Measurements from ENCODE around the gene OCA2.
"Not testable (repeated sequence)": the region's sequence is repeated elsewhere in the genome, so short reads cannot be mapped to it uniquely, and the experiment has no call there.

OCA2 gene

DNA sequence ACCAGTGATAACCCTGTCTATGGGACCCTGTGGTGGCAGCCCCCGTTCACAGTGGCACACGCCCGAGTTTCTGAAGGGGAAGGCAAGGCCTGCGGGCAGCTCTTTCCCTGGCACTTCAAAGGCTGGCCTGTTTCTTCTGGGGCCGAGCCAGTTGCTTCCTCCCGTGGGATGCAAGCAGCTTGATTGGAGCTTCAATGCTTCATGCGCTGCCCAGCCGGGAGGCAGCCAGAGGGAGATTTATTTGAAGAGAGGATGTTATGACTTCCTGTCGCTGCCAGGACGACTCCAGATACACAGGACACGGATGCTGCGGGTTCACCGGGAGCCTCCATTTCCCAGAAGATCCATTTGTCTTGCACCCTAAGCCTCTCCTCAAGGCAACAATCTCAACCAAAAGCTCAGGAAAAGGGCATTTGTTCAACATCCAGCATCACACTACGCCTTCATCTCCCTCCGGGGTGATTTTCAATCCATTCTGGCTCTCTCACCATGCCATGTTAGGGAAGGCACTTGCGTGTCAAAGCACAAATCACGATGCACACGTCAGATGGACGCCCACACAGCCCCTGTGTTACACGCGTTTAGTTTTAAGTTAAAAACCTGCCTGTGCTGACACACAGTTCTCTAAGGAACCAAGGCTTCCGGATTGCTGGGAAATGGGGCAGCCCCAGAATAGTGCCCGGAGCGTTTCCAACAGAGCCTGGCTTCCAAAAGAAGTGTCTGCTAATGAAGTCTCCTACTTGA, 330.2 kb downstream of the OCA2 start:
- in situ Hi-C loops (cut with HindIII; ENCODE audit: low sequenced_read_pairs), result no loop called here
- DNase-seq (ENCODE audit: low read depth, low spot score), result no peak
- TF ChIP-seq, protein P1, sequence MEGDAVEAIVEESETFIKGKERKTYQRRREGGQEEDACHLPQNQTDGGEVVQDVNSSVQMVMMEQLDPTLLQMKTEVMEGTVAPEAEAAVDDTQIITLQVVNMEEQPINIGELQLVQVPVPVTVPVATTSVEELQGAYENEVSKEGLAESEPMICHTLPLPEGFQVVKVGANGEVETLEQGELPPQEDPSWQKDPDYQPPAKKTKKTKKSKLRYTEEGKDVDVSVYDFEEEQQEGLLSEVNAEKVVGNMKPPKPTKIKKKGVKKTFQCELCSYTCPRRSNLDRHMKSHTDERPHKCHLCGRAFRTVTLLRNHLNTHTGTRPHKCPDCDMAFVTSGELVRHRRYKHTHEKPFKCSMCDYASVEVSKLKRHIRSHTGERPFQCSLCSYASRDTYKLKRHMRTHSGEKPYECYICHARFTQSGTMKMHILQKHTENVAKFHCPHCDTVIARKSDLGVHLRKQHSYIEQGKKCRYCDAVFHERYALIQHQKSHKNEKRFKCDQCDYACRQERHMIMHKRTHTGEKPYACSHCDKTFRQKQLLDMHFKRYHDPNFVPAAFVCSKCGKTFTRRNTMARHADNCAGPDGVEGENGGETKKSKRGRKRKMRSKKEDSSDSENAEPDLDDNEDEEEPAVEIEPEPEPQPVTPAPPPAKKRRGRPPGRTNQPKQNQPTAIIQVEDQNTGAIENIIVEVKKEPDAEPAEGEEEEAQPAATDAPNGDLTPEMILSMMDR (IDR thresholded peaks at IDR 0.05; ENCODE audit: low read depth, low read length), result no peak
- no peak overlapping the region for H3K4me3 ChIP-seq (ENCODE audit: low read depth, low read length)

DNA sequence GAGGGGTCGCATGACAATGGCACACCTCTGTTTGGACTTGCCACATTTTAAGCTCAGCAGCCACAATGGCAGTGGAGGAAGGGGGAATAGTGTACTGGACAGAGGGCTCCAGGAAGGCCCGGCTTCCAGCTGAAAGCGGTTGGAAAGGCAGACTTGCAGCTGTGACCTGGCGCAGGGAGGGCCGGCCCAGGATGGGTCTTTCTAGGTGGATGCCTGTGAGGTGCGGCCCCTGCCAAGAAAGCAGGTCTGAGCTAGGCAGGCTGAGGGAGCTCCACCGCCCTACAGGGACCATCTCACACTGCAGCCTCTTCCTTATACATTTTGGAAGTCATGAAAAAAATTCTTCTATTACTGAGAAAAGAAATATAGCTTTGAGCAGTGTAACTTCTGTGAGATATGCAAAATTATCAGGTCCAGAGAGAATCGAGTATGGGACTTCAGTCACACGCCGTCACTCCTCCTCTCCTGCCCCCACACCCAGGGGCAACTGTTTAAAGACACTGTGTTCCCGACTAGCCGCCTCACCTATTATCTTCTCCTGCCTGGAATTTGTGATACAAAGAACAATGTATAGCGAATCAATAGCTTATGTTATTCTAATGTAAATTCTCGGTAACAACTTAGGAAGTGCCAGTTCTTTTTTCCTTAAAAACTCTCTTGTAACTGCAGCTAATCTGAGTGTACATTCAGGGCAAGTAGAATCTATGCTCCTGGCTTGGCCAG, 331.0 kb downstream of the OCA2 start:
- H3K4me3 ChIP-seq (ENCODE audit: low read depth, low read length), result no peak overlapping the region
- no peak for DNase-seq (ENCODE audit: low read depth, low spot score)
- in situ Hi-C loops (cut with HindIII; ENCODE audit: low sequenced_read_pairs), result no loop called here
- TF ChIP-seq, protein P1 (IDR thresholded peaks at IDR 0.05; ENCODE audit: low read depth, low read length), result no peak

DNA sequence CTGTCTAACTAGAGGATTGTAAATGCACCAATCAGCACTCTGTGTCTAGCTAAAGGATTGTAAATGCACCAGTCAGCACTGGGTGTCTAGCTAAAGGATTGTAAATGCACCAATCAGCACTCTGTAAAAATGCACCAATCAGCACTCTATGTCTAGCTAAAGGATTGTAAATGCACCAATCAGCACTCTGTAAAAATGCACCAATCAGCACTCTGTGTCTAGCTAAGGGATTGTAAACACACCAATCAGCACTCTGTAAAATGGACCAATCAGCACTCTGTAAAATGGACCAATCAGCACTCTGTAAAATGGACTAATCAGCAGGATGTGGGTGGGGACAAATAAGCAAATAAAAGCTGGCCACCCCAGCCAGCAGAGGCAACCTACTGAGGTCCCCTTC, 331.7 kb downstream of the OCA2 start:
- in situ Hi-C loops (cut with HindIII; ENCODE audit: low sequenced_read_pairs); H3K4me3 ChIP-seq (ENCODE audit: low read depth, low read length); DNase-seq (ENCODE audit: low read depth, low spot score): not testable (repeated sequence)

DNA sequence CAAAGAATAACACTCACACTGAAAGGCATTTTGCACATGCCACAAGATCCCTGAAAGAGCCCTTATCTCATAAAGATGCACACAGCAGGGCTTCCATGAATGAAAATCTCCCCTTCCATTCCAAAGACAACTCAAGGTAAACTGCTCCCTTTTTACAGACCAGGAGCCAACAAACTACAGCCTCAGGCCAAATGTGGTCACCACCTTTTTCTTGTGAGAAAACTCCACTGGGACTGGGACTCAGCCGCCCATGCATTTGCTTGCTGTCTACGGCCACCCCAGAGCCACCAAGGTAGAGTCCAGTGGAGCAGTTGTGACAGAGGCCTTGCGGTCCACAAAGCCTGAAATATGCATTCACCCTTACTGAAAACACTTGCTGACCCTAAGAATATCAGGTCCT, 334.8 kb downstream of the OCA2 start:
- TF ChIP-seq, protein P1 (IDR thresholded peaks at IDR 0.05; ENCODE audit: low read depth, low read length), result no peak
- H3K4me3 ChIP-seq (ENCODE audit: low read depth, low read length), result no peak overlapping the region
- in situ Hi-C loops (cut with HindIII; ENCODE audit: low sequenced_read_pairs), result no loop called here
- DNase-seq (ENCODE audit: low read depth, low spot score), result no peak

DNA sequence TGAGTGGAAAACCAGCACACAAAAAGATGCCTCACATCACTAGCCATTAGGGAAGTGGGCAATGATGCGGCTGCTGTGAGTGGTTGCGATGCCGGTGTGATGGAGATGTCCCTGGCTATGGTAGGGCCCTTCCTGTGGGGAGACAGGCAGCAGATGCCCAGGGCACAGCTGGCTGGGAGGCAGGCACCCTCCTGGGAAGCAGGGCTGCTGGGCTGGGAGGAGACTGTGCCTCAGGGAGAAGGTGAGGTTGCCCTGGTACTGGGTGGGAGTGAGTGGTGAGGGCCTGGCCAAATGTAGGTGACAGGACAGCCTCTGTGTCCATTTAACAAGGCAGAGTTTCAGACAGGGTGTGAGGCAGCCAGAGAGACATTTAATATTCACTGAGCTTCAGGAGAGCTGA, 335.6 kb downstream of the OCA2 start:
- H3K4me3 ChIP-seq (ENCODE audit: low read depth, low read length), result no peak overlapping the region
- TF ChIP-seq, protein P1 (IDR thresholded peaks at IDR 0.05; ENCODE audit: low read depth, low read length), result no peak
- in situ Hi-C loops (cut with HindIII; ENCODE audit: low sequenced_read_pairs), result no loop called here
- DNase-seq (ENCODE audit: low read depth, low spot score), result no peak

DNA sequence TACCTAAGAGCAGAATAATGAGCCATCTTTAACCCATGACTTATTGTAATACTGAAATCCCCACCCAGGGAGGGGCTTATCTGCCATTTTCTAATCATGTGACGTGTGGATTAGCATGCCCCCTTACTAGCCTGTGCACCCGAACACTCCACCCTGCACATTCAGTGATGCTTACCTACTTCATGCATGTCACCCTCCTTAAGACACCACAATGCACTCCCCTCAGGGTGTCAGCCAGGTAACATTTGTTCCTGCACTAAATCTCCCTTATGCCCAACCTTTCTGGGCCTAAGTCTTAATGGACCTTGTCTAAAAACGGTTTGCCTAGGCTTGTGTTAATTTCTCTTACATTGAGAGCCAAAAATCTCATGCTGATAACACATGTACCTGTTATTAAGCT, 336.6 kb downstream of the OCA2 start:
- no peak overlapping the region for H3K4me3 ChIP-seq (ENCODE audit: low read depth, low read length)
- TF ChIP-seq, protein P1 (IDR thresholded peaks at IDR 0.05; ENCODE audit: low read depth, low read length), result no peak
- in situ Hi-C loops (cut with HindIII; ENCODE audit: low sequenced_read_pairs), result no loop called here
- no peak for DNase-seq (ENCODE audit: low read depth, low spot score)

DNA sequence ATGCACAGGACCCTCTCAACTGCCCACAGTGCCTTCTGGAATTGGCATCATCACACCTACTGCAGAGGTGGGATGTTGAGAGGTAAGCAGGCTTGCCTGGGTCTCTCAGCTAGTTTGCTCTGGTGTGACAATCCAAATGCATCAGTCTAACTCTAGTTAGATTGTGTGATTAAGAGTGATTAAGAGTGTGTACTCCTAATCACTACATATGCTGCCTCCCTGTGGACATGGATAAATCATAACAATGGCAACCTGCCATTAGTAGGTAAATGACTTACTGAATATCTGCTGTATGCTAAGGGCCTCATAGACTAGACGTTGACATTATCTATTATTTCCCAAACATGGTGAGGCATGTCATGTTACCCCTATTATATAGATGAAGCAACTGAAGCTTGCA, 342.1 kb downstream of the OCA2 start:
- H3K4me3 ChIP-seq (ENCODE audit: low read depth, low read length), result no peak overlapping the region
- DNase-seq (ENCODE audit: low read depth, low spot score), result no peak
- TF ChIP-seq, protein P1 (IDR thresholded peaks at IDR 0.05; ENCODE audit: low read depth, low read length), result no peak
- in situ Hi-C loops (cut with HindIII; ENCODE audit: low sequenced_read_pairs), result no loop called here
